ENCODE measurements around the gene TIMM50. TPM values are rescaled to one million over a fixed set of nuclear protein-coding genes. Genes with fewer than 3 reads are reported as not detected.

TIMM50 gene
- total RNA-seq, 2 donors from 2014 or later, result 54.1 to 75.5 TPM

DNA sequence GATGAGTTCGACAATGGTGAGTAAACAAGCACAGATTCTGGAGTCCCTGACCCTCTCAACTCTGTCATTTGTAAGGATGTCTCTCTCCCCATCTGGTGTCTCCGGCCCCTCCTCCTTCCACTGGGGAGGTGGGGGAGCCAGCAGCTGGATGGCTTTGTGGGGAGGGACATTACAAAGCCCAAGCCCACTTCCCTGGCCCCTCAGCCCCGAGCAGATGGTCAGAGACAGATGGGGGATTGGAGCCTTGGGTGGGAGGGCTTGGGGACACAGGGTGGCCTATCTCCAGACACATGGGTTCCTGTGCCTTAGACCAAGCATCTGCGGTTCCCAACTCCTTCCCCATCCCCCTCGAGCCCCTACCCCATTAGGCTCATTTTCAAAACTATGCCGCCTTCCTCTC is 2.5 kb downstream of the TIMM50 start:
- Histone ChIP-seq H3K9me3 (no peaks in the 10 kb centered on the region), H3K27ac (no peak overlapping the region), H3K36me3 (peaks cover 1 to 3% of the 10 kb centered on the region in 2 donors), H3K4me1 (replicated peaks) (peaks cover 12% of the 10 kb centered on the region), H3K27me3 (replicated peaks; ENCODE audit: insufficient read depth) (no peaks in the 10 kb centered on the region), H3K4me3 (no peak overlapping the region)
- intact Hi-C loops (cut with DNase I), result no loop called here
- TF ChIP-seq POLR2A (IDR thresholded peaks at IDR 0.05) (no peak), CTCF (IDR thresholded peaks at IDR 0.05) (no peak), POLR2AphosphoS5 (IDR thresholded peaks at IDR 0.05) (no peak)
- no peak for DNase-seq (ENCODE audit: low spot score)
- 72% methylated on average over 6 of the region's 6 CpGs for WGBS

DNA sequence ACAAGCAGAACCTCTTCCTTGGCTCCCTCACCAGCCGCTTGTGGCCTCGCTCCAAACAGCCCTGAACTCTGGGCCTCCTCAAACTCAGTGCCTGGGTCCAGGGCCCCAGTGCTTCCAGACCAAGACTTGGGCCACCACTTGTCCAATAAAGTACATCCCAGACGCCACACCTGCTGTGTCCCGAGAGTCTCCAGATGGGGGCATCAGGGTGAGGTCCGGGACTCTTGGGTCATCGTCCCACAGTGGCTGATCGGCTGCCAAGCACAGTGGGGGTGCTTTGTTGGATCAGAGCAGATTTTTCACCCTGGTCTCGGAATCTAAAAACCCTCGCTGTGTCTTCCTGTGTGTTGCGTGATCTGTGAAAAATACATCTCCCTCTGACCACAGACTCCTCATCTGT is 9.1 kb downstream of the TIMM50 start:
- Histone ChIP-seq H3K9me3 (no peaks in the 10 kb centered on the region), H3K4me3 (no peak overlapping the region), H3K4me1 (replicated peaks) (no peaks in the 10 kb centered on the region), H3K27ac (no peak overlapping the region), H3K36me3 (peaks cover 8 to 9% of the 10 kb centered on the region in 2 donors), H3K27me3 (replicated peaks; ENCODE audit: insufficient read depth) (no peaks in the 10 kb centered on the region)
- WGBS, result 79% methylated on average over 10 of the region's 10 CpGs
- intact Hi-C loops (cut with DNase I), result no loop called here
- DNase-seq (ENCODE audit: low spot score), result no peak
- TF ChIP-seq CTCF (IDR thresholded peaks at IDR 0.05), result no peak
- TF ChIP-seq POLR2A (IDR thresholded peaks at IDR 0.05), result no peak
- no peak for TF ChIP-seq POLR2AphosphoS5 (IDR thresholded peaks at IDR 0.05)

DNA sequence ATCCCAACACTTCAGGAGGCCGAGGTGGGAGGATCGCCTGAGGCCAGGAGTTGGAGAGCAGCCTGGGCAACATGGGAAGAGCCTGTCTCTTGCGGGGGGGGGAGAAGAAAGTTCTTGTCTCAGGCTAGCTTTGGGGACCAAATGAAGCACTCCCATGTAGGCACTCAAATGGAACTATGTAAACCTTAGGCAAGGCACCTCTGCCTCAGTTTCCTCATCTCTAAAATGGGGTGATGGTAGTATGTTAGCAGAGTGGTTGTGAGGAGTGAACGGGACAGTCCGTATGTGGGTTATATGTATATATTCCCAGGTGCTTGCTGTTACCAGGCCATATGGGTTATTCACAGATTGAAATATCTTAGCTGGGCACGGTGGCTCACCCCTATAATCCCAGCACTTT is 11.6 kb downstream of the TIMM50 start:
- H3K9me3 ChIP-seq, result no peaks in the 10 kb centered on the region
- no peak for DNase-seq (ENCODE audit: low spot score)
- H3K4me3 ChIP-seq, result no peak overlapping the region
- intact Hi-C loops (cut with DNase I), result no loop called here
- 93% methylated on average over 6 of the region's 6 CpGs for WGBS
- H3K27ac ChIP-seq, result no peak overlapping the region
- H3K4me1 ChIP-seq (replicated peaks), result no peaks in the 10 kb centered on the region
- peaks cover 8 to 9% of the 10 kb centered on the region in 2 donors for H3K36me3 ChIP-seq
- no peaks in the 10 kb centered on the region for H3K27me3 ChIP-seq (replicated peaks; ENCODE audit: insufficient read depth)
- TF ChIP-seq CTCF (IDR thresholded peaks at IDR 0.05), result no peak
- TF ChIP-seq POLR2AphosphoS5 (IDR thresholded peaks at IDR 0.05), result no peak
- no peak for TF ChIP-seq POLR2A (IDR thresholded peaks at IDR 0.05)

DNA sequence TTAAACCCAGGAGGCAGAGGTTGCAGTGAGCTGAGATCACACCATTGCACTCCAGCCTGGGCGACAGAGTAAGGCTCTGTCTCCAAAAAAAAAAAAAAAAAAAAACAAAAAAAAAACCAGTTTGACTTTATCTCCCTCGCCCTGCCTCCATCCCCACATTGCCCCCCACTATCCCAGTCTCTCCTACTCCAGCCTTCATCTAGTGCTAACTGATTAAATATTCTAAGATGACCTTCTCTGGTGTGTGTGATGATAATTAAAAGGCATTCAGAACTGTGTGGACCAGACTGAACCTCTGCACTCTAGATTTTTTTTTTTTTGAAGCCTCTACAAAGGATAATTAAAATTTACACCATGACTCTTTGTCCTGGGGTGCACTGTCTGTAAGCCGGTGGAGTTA is 12.2 kb downstream of the TIMM50 start:
- DNase-seq (ENCODE audit: low spot score), result no peak
- H3K4me3 ChIP-seq, result no peak overlapping the region
- H3K4me1 ChIP-seq (replicated peaks), result no peaks in the 10 kb centered on the region
- H3K9me3 ChIP-seq, result no peaks in the 10 kb centered on the region
- H3K36me3 ChIP-seq, result peaks cover 8 to 9% of the 10 kb centered on the region in 2 donors
- H3K27me3 ChIP-seq (replicated peaks; ENCODE audit: insufficient read depth), result no peaks in the 10 kb centered on the region
- no peak overlapping the region for H3K27ac ChIP-seq
- 82% methylated on average over 3 of the region's 3 CpGs for WGBS
- intact Hi-C loops (cut with DNase I), result no loop called here
- TF ChIP-seq CTCF (IDR thresholded peaks at IDR 0.05), result no peak
- TF ChIP-seq POLR2A (IDR thresholded peaks at IDR 0.05), result no peak
- TF ChIP-seq POLR2AphosphoS5 (IDR thresholded peaks at IDR 0.05), result no peak

- TF ChIP-seq POLR2A (IDR thresholded peaks at IDR 0.05) (no peak), POLR2AphosphoS5 (IDR thresholded peaks at IDR 0.05) (no peak), CTCF (IDR thresholded peaks at IDR 0.05) (no peak)
- Histone ChIP-seq H3K9me3 (no peaks in the 10 kb centered on the region), H3K4me3 (no peak overlapping the region), H3K27ac (no peak overlapping the region), H3K27me3 (replicated peaks; ENCODE audit: insufficient read depth) (peaks cover 6% of the 10 kb centered on the region), H3K36me3 (no peaks in the 10 kb centered on the region), H3K4me1 (replicated peaks) (no peaks in the 10 kb centered on the region)
- WGBS, result 78% methylated on average over 5 of the region's 5 CpGs
- DNase-seq (ENCODE audit: low spot score), result no peak
- intact Hi-C loops (cut with DNase I), result no loop called here
Measured at GRCh38 chr19:39494661-39495060, 14.0 kb downstream of the TIMM50 start.

All from prostate gland (tissue), 2 donors.